RKO (cell line): ENCODE results near the gene PTTG2.

Source experiments
- DNase-seq: peaks from one replicate; pipeline ENCODE4 v3.0.0-alpha.2; 2016; ENCODE audit warnings: low spot score

PTTG2 gene

GRCh38 chr4:37988670-37989069 is 28.5 kb downstream of the PTTG2 start:
- DNase-seq, result no peak

GRCh38 chr4:37989398-37990260 is 29.4 kb downstream of the PTTG2 start:
- DNase-seq, result no peak

- DNase-seq, result no peak
These were observed 30.6 kb downstream of the PTTG2 start for GRCh38 chr4:37990731-37991245.

DNA sequence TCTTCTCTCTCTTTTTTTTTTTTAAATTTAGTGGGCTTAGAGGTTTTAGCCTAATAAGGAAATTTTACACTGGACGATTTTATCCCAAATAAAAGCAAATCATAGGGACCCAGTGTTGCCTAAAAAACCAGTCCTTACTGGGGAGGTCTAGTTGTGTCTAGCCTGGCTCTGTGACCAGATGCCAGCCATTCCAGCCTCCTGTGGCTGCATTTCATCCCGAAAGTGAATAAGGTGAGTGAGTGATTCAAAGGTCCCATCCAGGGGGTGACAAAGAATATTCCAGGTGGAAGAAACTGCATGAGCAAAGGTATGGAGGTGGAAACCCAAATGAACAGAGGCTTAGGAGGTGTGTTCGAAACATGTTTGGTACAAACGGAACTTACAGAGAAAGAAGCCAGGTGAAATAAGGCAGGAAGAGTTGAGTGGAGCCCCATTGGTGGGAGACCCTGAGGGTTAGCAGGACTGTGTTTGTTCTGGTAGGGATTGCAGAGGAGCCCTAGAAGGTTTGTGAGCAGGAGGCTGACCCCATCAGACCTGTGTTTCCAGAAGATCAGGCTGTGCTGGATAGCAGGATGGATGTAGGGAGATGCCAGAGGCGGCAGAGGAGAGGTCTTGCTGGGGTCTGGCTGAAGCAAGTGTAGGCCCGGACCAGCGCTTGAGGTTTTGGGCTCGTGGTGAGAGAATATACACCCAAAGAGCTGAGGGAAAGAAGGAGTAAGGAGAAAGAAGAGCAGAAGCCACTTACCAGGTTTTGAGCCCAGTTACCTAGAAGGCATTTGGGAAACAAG is 31.6 kb downstream of the PTTG2 start:
- no peak for DNase-seq

- no peak for DNase-seq
These were observed 33.6 kb downstream of the PTTG2 start for GRCh38 chr4:37993806-37994205.

DNA sequence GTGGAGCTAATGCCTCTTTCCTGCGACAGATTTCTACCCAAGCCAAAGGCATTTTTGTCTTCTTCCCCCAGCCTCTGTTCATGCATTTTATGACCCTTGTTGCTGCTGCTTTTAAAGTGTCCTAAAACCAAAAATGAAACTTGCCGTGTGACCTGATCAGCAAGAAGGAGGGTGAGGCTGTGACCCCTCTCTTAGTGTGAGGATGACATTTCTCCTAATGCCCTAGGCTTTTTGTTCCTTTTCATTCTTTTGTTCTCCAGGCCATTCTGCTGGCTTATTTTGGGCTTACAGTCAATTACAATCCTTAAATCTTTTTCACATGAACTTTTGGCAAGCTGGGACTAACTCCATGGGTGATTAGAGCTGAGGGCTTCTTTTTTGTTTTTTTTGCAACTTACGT is 34.4 kb downstream of the PTTG2 start:
- no peak for DNase-seq

DNA sequence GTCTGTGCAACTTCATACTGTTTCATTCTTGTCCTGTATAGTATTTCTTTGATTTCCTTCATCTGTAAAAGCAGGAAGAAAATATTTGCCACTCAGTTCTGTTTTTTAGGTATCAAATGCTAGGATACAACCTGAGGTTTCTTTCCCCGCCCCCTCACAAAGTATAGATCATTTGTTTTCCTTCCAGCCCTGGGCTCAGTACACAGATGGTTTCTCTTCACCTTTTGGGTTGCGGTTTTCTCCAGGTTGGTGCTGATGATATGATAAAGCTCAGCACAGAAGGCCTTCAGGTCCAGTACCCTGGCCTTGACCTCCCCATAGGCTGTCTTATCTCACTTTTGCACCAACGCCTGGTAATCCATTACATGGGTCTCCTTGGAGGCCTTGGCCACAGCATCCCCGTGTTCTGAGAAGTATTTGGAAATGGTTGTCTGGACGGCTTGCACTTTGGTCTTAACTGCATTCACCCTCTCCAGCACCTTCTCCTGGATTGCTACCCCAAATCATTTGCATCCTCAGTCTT is 35.2 kb downstream of the PTTG2 start:
- DNase-seq, result no peak

- DNase-seq, result no peak
These were observed 36.0 kb downstream of the PTTG2 start for GRCh38 chr4:37995981-37996775.

DNA sequence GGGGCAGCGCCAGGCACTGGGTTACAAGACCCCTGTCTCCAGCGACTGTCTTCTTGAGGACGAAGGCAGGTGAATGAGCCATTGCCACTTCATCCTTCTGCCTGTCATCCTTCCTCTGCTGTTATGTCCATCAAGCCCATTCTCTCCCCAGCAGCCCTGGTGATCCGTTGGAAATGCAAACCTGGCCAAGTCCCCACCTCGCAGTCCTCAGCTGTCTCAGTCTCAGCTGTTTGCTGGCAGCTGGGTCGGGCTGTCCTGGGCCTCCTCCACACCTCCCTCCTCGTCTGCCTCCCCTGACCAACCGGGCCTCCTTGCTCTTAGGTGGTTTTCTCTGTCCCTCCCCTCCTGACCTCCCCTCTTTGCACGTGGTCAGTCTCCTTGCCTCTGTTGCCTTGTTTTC is 38.0 kb downstream of the PTTG2 start:
- no peak for DNase-seq

GRCh38 chr4:37999000-37999716 is 39.0 kb downstream of the PTTG2 start:
- no peak for DNase-seq

DNA sequence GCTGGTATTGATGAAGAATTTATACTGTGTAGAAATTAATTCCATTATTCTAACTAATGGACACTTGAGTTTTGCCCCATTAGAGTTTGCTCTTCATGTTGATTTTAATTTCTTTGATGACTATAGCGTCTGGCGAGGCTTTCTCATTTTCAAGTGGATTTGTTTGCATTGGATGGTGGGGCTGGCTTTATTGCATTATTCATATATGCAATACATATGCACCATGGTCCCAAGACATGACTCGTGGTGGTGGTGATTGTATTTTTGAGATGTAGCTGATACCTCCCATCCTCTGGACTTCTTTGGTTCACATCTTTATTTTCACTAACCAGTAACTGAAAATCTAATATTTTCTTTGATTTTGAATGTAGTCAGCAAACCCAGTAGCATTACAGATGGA is 39.8 kb downstream of the PTTG2 start:
- DNase-seq, result no peak

DNA sequence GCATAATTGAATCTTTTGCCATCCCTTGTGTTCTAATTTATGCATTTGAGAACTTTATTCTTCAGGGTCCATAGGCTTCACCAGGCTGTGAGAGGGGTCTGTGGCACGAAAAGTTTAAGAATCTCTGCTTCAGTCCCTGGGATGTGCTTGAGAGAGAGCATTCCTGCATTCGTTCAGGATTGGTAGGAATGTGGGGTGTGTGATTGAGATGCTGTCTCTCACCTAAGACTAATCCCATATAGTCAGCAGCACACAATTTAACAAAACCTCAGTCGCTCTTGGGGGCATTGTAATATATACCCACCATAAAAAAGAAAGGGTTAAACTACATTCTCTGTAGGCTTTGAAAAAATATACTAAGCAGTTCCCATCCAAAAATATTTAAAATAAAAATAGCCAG is 41.7 kb downstream of the PTTG2 start:
- no peak for DNase-seq

- DNase-seq, result no peak
These were observed 42.4 kb downstream of the PTTG2 start for GRCh38 chr4:38002451-38003071.

- no peak for DNase-seq
These were observed 42.9 kb downstream of the PTTG2 start for GRCh38 chr4:38003102-38003501.

DNA sequence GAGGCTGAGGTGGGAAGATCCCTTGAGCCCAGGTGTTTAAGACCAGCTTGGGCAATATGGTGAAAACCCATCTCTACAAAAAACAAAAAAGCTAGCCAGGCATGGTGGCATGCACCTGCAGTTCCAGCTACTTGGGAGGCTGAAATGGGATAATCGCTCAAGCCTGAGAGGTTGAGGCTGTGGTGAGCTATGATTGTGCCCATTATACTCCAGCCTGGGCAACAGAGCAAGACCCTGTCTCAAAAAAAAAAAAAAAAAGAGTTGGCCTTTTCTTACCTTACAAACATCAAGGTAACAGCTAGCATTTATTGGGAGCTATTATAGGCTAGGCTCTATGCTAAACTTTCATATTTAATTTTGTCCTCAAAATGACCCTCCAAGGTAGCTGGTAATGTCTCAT is 43.4 kb downstream of the PTTG2 start:
- DNase-seq, result no peak

DNA sequence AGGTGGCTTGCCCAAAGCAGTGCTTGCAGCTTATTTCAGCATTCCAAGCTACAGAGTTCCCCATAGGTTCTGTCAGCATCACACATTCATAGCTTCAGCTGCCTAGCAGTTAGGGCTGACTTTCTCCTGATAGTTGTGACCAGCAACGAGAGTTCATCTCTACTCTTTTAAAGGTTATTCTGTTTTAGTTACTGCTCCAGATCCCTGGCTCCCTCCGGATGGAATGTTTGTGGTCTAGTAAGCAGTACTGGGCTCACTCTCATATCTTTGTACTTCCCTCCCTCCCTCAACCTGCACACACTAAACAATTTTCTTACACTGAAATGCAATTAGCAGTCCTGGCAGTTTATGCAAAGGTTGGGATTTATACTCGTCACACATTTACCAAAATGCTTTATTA is 43.9 kb downstream of the PTTG2 start:
- DNase-seq, result no peak

DNA sequence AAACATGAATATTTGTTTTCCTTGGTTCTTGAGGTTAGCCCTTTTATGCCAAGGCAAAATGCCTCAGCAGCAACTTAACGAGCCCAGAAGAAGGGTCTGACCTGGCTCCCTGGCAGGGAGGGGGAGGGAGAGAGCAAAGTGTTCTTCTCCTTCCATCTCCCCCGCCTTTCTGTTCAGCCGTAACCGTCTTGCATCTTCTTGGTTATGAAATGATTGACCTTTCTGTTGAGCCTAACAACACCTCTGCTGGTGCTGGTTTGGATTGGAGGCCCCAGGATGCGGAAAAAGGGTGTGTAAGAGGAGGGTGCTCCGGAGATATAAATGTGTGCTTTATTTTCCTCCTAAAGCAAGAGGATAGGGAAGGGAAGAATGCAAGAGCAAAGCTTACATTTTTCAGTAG is 44.7 kb downstream of the PTTG2 start:
- no peak for DNase-seq

DNA sequence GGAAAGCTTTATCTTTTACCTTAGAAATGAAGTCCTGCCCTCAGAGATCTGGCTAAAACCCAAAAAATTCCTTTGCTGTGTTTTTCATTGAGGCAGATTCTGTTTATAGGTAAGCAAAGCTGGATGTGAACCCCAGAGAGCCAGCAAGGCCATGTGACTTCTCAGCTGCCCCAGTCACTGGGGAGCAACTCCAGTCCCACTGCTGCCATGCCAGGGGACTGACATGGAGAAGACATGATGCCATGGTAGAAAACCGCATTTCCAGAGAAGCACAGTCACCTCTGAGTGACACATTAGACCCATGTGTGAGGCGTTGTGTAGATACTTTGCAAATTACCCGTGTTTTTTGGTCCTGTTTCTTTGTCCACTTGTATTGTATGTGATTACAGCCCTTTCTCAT is 45.4 kb downstream of the PTTG2 start:
- no peak for DNase-seq

- no peak for DNase-seq
These were observed 47.4 kb downstream of the PTTG2 start for GRCh38 chr4:38007645-38008044.

GRCh38 chr4:38008571-38009021 is 48.4 kb downstream of the PTTG2 start:
- DNase-seq, result no peak

DNA sequence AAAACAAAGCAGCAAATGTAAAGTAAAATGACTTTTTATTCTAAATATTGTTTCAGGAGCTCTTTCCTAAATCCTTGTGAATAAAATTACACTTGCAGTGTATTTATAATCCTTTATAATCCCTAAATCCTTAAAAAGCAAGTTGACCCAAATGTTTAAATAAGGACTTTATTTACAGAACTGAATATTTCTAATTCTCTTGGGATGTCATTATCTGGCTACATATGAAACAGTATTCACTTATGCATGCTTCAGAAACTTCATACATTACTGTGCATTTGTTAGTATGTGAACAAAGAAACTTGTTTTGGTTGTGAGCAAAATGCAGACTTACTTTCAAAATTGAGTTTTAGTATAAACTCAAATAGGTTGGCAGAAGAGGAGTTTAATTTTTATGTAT is 49.2 kb downstream of the PTTG2 start:
- no peak for DNase-seq
